SU-DHL-6 (cell line): Measurements from ENCODE around the gene RNF135.

Experiments used
- H2AFZ ChIP-seq: fragments of 200-600 bp; sonication (generic); 2 replicates; pipeline ENCODE4 v1.6.1; 2014; ENCODE audit warnings: low read depth, mild to moderate bottlenecking, moderate library complexity, mixed read lengths, antibody characterized with exemption, low read length; ENCODE audit not compliant: severe bottlenecking
- H3F3A ChIP-seq: fragments of 200-600 bp; shearing (Covaris generic); 2 replicates; pipeline ENCODE4 v1.6.0; 2016; ENCODE audit warnings: antibody characterized with exemption, mild to moderate bottlenecking; ENCODE audit not compliant: insufficient read depth
- H3K27ac ChIP-seq: fragments of 200-600 bp; sonication (generic); 2 replicates; pipeline ENCODE4 v1.5.1; 2016; ENCODE audit warnings: low read depth, mild to moderate bottlenecking, low read length, moderate library complexity, mixed read lengths
- H3K27me3 ChIP-seq: fragments of 200-600 bp; sonication (generic), shearing (Covaris generic); 2 replicates; pipeline ENCODE4 v1.6.0; 2014; ENCODE audit warnings: mild to moderate bottlenecking, low read length
- H3K36me3 ChIP-seq: fragments of 200-600 bp; sonication (generic); 2 replicates; pipeline ENCODE4 v1.6.1; 2014; ENCODE audit warnings: mild to moderate bottlenecking, low read length, mixed read lengths
- H3K4me2 ChIP-seq: fragments of 300-600, 200-600 bp; shearing (Covaris generic), sonication (generic); 2 replicates; pipeline ENCODE4 v1.6.0; 2014; ENCODE audit warnings: low read length, low read depth, mild to moderate bottlenecking; ENCODE audit not compliant: poor library complexity, severe bottlenecking
- H3K4me3 ChIP-seq: fragments of 200-600 bp; sonication (generic); 2 replicates; pipeline ENCODE4 v1.5.1; 2014; ENCODE audit warnings: antibody characterized with exemption, low read length, mild to moderate bottlenecking, mixed read lengths; ENCODE audit not compliant: insufficient read depth, poor library complexity, severe bottlenecking
- H3K79me2 ChIP-seq: fragments of 200-600 bp; sonication (generic); 2 replicates; pipeline ENCODE4 v1.6.1; 2014; ENCODE audit warnings: mild to moderate bottlenecking, low read length, moderate library complexity; ENCODE audit not compliant: insufficient read depth
- H3K9ac ChIP-seq: fragments of 200-600 bp; sonication (generic); 2 replicates; pipeline ENCODE4 v1.7.0; 2014; ENCODE audit warnings: mild to moderate bottlenecking, low read length
- H3K9me2 ChIP-seq: fragments of 200-600 bp; sonication (generic); replicated peaks from 2 replicates; pipeline ENCODE4 v1.6.1; 2014; ENCODE audit warnings: low read length; ENCODE audit not compliant: insufficient read depth
- H3K9me3 ChIP-seq: fragments of 200-600 bp; sonication (generic); 2 replicates; pipeline ENCODE4 v1.6.1; 2014; ENCODE audit warnings: low read length, mixed read lengths; ENCODE audit not compliant: insufficient read depth
- H4K20me1 ChIP-seq: fragments of 200-600 bp; sonication (generic); 2 replicates; pipeline ENCODE4 v1.6.1; 2014; ENCODE audit warnings: low read depth, mild to moderate bottlenecking, antibody characterized with exemption, low read length, moderate library complexity, mixed read lengths
- CTCF ChIP-seq: fragments of 200-600 bp; sonication (generic); IDR thresholded peaks from one replicate; pipeline ENCODE4 v1.5.1; 2017; ENCODE audit warnings: antibody characterized with exemption, mild to moderate bottlenecking, low read length, moderate library complexity; ENCODE audit not compliant: insufficient read depth, poor library complexity, severe bottlenecking
- EZH2phosphoT487 ChIP-seq: fragments of 200-600 bp; sonication (generic), shearing (Covaris generic); conservative IDR thresholded peaks from 2 replicates; pipeline ENCODE4 v1.6.1; 2018; ENCODE audit warnings: mild to moderate bottlenecking, antibody characterized with exemption, low read length, moderate library complexity, mixed read lengths

The RNF135 gene

GRCh38 chr17:30947796-30948195 lies 23.0 kb upstream of the RNF135 start:
- H3K9me2 ChIP-seq, result no peaks in the 10 kb centered on the region

GRCh38 chr17:30950189-30950588 lies 20.6 kb upstream of the RNF135 start:
- H2AFZ ChIP-seq, result no peak overlapping the region
- no peaks in the 10 kb centered on the region for H4K20me1 ChIP-seq
- H3K27ac ChIP-seq, result no peak overlapping the region
- H3K9me2 ChIP-seq, result no peaks in the 10 kb centered on the region
- H3K27me3 ChIP-seq, result no peaks in the 10 kb centered on the region
- H3K9me3 ChIP-seq, result no peaks in the 10 kb centered on the region
- no peak overlapping the region for H3K4me2 ChIP-seq
- no peak overlapping the region for H3K4me3 ChIP-seq
- no peak for TF ChIP-seq EZH2phosphoT487
- TF ChIP-seq CTCF, result no peak
- no peak overlapping the region for H3K9ac ChIP-seq
- no peaks in the 10 kb centered on the region for H3K36me3 ChIP-seq
- 0 out of 2 replicates have a peak, but pooled peaks cover 9% of the 10 kb centered on the region for H3F3A ChIP-seq
- no peaks in the 10 kb centered on the region for H3K79me2 ChIP-seq

More at GRCh38 chr17:30947796-30948195, 23.0 kb upstream of the RNF135 start:
- H3K4me2 ChIP-seq, result no peak overlapping the region
- H3K79me2 ChIP-seq, result no peaks in the 10 kb centered on the region
- H3K9ac ChIP-seq, result no peak overlapping the region
- no peaks in the 10 kb centered on the region for H3K36me3 ChIP-seq
- no peaks in the 10 kb centered on the region for H3K9me3 ChIP-seq
- H2AFZ ChIP-seq, result no peak overlapping the region
- no peak overlapping the region for H3K27ac ChIP-seq
- no peaks in the 10 kb centered on the region for H4K20me1 ChIP-seq
- H3K27me3 ChIP-seq, result no peaks in the 10 kb centered on the region
- no peak overlapping the region for H3K4me3 ChIP-seq
- TF ChIP-seq EZH2phosphoT487, result no peak
- no peak for TF ChIP-seq CTCF
- H3F3A ChIP-seq, result no peaks in the 10 kb centered on the region

- H3K27ac ChIP-seq, result no peak overlapping the region
Measured at GRCh38 chr17:30950669-30951399, 20.0 kb upstream of the RNF135 start.

More at GRCh38 chr17:30950669-30951399, 20.0 kb upstream of the RNF135 start:
- Histone ChIP-seq H3K79me2 (no peaks in the 10 kb centered on the region), H2AFZ (no peak overlapping the region), H3F3A (0 out of 2 replicates have a peak, but pooled peaks cover 9% of the 10 kb centered on the region), H3K4me2 (no peak overlapping the region), H4K20me1 (no peaks in the 10 kb centered on the region), H3K9me3 (no peaks in the 10 kb centered on the region), H3K9me2 (no peaks in the 10 kb centered on the region), H3K9ac (no peak overlapping the region), H3K27me3 (no peaks in the 10 kb centered on the region), H3K36me3 (no peaks in the 10 kb centered on the region), H3K4me3 (no peak overlapping the region)
- TF ChIP-seq CTCF (no peak), EZH2phosphoT487 (no peak)
